Gastrocnemius medialis (tissue), 4 donors: Measurements from ENCODE around the gene LNX2. TPM values are rescaled to one million over a fixed set of nuclear protein-coding genes. Genes with fewer than 3 reads are reported as not detected.

ENCODE experiments used
- ATAC-seq, 2 donors: fragments of 150-250 bp; one replicate each; pipeline ENCODE4 v1.9.1; 2016
- DNase-seq, 2 donors: peaks; one replicate each; pipeline ENCODE4 v3.0.0-alpha.2; 2019
- H3K27ac ChIP-seq, 4 donors: fragments of 200-600 bp; sonication (generic); 1 replicate in 1 of 4; 2 replicates in 3 of 4; pipeline ENCODE4 v1.5.1; 2016 to 2018; ENCODE audit warnings: mild to moderate bottlenecking in 2 of 4, moderate library complexity in 1 of 4
- H3K27me3 ChIP-seq, 3 donors: fragments of 200-600 bp; sonication (generic) in 2 of 3; 1 replicate in 1 of 3; 2 replicates in 2 of 3; pipeline versions ENCODE4 v1.5.1 to v1.6.0; 2016 to 2019; ENCODE audit warnings: mild to moderate bottlenecking in 1 of 3, moderate library complexity in 1 of 3
- H3K36me3 ChIP-seq, 2 donors: fragments of 200-600 bp; sonication (generic) in 1 of 2; one replicate each; pipeline ENCODE4 v1.5.1; 2017 to 2018
- H3K4me1 ChIP-seq, 2 donors: fragments of 200-600 bp; sonication (generic) in 1 of 2; one replicate each; pipeline ENCODE4 v1.5.1; 2016 to 2017; ENCODE audit warnings: mild to moderate bottlenecking in 2 of 2
- H3K4me3 ChIP-seq, 4 donors: fragments of 200-600 bp; sonication (generic) in 3 of 4; 1 replicate in 1 of 4; 2 replicates in 3 of 4; pipeline ENCODE4 v1.5.1; 2016 to 2019; ENCODE audit warnings: mild to moderate bottlenecking in 2 of 4
- H3K9me3 ChIP-seq, 3 donors: fragments of 200-600 bp; sonication (generic) in 2 of 3; 1 replicate in 1 of 3; 2 replicates in 2 of 3; pipeline ENCODE4 v1.5.1; 2016 to 2019
- POLR2A ChIP-seq, 2 donors: fragments of 450-650 bp; IDR thresholded peaks; one replicate each; pipeline ENCODE4 v1.6.1; 2017; ENCODE audit warnings: antibody characterized with exemption in 2 of 2, mild to moderate bottlenecking in 2 of 2, moderate library complexity in 2 of 2
- in situ Hi-C, 4 donors: fragments of 200-750 bp; cut with MboI; loops; one replicate each; pipeline versions ENCODE4 v1.15.0 to v1.8.0; 2017; ENCODE audit warnings: low sequenced_read_pairs in 4 of 4
- intact Hi-C: fragments of 100-400 bp; cut with DNase I; formaldehyde crosslinking; loops from one replicate; pipeline ENCODE4 v1.15.1; 2023; ENCODE audit warnings: low total_unique reads
- total RNA-seq, 4 donors: library from RNA; depleted of rRNA; stranded (reverse); fragments of >200 nt; gene quantifications; one replicate each; pipeline versions ENCODE4 v1.1.0 to v1.2.3, GENCODE V29; 2016
- TF ChIP-seq, protein P1 (sequence below), 5 experiments: fragments of 450-650 bp in 3 of 5; fragments of 200-600 bp in 2 of 5; sonication (generic) in 2 of 5; IDR thresholded peaks in 4 of 5; conservative IDR thresholded peaks in 1 of 5; 1 replicate in 4 of 5; 2 replicates in 1 of 5; pipeline ENCODE4 v1.5.1; 2016 to 2019; ENCODE audit warnings: antibody characterized with exemption in 5 of 5, mild to moderate bottlenecking in 3 of 5, moderate library complexity in 3 of 5

Gene LNX2
- total RNA-seq, 4 donors from 2014 or later: 5.0 to 7.1 (median 6.2) TPM

DNA sequence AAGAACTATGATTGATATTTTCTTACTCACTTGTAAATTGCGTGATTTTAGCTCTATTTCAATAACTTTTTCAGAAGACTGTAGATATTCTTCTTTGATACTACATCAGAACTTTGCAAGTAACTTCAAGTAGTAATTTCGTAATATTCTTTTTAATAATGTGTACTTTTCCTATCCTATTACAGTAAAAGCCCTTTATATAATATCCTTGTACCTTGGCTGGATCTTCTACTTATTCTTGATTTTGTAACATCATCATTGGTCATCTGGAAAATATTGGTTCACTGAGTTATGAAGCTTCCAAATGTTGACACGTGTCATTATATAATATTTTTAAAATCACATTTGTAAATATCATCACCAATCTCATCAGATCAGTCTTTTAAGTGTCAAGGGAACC, 33.7 kb upstream of the LNX2 start:
- Histone ChIP-seq H3K27ac (no peak overlapping the region), H3K36me3 (peaks cover 0 to 25% of the 10 kb centered on the region in 2 donors), H3K27me3 (no peaks in the 10 kb centered on the region), H3K9me3 (no peaks in the 10 kb centered on the region), H3K4me1 (peaks cover 0 to 11% of the 10 kb centered on the region in 2 donors), H3K4me3 (no peak overlapping the region)
- intact Hi-C loops (no loop called here), in situ Hi-C loops (no loop called here)
- ATAC-seq: no peak
- no peak for DNase-seq
- TF ChIP-seq, protein P1, sequence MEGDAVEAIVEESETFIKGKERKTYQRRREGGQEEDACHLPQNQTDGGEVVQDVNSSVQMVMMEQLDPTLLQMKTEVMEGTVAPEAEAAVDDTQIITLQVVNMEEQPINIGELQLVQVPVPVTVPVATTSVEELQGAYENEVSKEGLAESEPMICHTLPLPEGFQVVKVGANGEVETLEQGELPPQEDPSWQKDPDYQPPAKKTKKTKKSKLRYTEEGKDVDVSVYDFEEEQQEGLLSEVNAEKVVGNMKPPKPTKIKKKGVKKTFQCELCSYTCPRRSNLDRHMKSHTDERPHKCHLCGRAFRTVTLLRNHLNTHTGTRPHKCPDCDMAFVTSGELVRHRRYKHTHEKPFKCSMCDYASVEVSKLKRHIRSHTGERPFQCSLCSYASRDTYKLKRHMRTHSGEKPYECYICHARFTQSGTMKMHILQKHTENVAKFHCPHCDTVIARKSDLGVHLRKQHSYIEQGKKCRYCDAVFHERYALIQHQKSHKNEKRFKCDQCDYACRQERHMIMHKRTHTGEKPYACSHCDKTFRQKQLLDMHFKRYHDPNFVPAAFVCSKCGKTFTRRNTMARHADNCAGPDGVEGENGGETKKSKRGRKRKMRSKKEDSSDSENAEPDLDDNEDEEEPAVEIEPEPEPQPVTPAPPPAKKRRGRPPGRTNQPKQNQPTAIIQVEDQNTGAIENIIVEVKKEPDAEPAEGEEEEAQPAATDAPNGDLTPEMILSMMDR (IDR thresholded peaks at IDR 0.05 in 4 of 5, conservative IDR thresholded peaks at IDR 0.05 in 1 of 5): no peak
- TF ChIP-seq POLR2A (IDR thresholded peaks at IDR 0.05): no peak

DNA sequence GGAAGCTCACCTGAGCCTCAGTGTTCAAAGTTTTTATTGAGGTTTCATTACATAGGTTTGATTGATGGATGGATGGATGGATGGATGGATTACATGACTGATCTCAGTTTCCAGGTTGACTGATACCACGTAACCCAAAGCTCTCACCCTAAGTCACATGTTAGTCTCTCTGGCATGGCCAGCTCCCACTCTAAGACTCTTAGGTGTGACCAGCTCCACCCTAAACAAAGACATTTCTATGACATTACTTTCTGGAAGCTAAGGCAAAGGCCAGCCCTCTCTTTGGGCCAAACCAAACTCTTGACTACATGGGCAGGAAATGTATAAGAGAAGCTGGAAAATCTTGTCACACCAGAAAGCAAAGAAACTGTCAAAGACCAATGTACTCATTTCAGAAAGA, 30.0 kb upstream of the LNX2 start:
- intact Hi-C loops: no loop called here

DNA sequence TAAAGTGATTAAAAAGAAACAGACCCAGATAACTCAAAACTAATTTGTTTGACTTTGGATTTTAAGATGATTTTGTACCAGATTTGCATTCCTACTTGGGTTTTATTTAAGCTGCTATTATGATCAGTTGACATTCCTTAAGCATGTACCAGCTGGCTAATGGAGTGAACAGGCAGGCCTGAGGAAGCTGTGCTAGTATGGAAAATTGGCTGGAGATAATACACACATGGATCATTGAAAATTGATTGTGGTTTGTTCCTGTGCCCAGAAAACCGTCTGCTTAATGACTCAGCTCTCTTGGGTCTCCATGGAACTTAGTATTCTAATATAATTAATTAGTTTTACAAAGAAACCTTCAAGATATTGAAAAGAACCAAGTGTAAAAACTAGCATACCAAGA, 24.0 kb upstream of the LNX2 start:
- DNase-seq (no peak), ATAC-seq (no peak)
- TF ChIP-seq POLR2A (IDR thresholded peaks at IDR 0.05): no peak
- TF ChIP-seq, protein P1 (IDR thresholded peaks at IDR 0.05 in 4 of 5, conservative IDR thresholded peaks at IDR 0.05 in 1 of 5): no peak
- Histone ChIP-seq H3K27ac (no peak overlapping the region), H3K36me3 (peaks cover 0 to 11% of the 10 kb centered on the region in 2 donors), H3K27me3 (no peaks in the 10 kb centered on the region), H3K4me3 (no peak overlapping the region), H3K4me1 (peaks cover 25 to 43% of the 10 kb centered on the region in 2 donors), H3K9me3 (no peaks in the 10 kb centered on the region)
- intact Hi-C loops: no loop called here
- in situ Hi-C loops: no loop called here

More for the DNA sequence above, 30.0 kb upstream of the LNX2 start:
- peaks cover 0 to 34% of the 10 kb centered on the region in 2 donors for H3K36me3 ChIP-seq
- in situ Hi-C loops: no loop called here
- ATAC-seq: no peak
- no peak for DNase-seq
- TF ChIP-seq POLR2A (IDR thresholded peaks at IDR 0.05): no peak
- TF ChIP-seq, protein P1 (IDR thresholded peaks at IDR 0.05 in 4 of 5, conservative IDR thresholded peaks at IDR 0.05 in 1 of 5): no peak
- no peaks in the 10 kb centered on the region for H3K27me3 ChIP-seq
- H3K27ac ChIP-seq: no peak overlapping the region
- H3K9me3 ChIP-seq: no peaks in the 10 kb centered on the region
- peaks cover 0 to 11% of the 10 kb centered on the region in 2 donors for H3K4me1 ChIP-seq
- no peak overlapping the region for H3K4me3 ChIP-seq

DNA sequence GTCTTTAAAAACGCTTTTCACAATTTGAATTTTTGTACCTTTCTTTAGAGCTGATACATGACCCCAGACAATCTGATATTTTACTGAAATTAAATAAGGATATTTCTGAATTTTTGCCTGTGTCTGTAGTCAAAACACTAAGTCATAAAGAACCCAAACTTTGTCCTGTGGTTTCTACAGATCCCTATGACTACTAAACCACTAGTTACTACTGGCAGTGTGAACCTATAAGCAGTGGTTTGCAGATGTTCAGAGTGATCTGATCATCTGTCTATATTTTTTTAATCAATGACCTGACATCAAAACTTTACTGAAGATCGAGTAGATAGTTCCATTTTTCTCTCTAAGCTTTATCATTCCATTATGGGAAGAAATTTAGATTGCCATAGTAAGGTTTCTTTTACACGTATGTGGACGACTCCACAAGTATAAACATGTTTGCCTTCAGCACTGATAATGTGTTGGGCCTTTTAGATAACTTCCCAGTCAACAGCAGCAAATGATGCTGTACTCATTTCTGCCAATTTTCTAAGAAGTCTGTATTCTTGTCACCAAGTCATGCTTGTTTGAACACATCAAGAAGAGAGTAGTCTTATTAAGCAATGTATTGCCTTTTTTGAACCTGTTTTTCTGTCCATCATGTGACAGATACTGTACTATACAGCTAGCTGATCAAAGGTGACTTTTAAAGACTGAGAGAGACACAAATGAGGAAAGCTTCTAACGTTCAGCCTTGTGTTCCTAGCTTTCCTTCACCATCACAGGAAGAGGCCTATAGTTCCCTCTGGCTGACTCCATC, 23.2 kb upstream of the LNX2 start:
- Histone ChIP-seq H3K4me1 (peaks cover 30 to 51% of the 10 kb centered on the region in 2 donors), H3K27ac (no peak overlapping the region)
- intact Hi-C loops: no loop called here

More for the DNA sequence above, 23.2 kb upstream of the LNX2 start:
- Histone ChIP-seq H3K9me3 (no peaks in the 10 kb centered on the region), H3K36me3 (peaks cover 0 to 3% of the 10 kb centered on the region in 2 donors), H3K4me3 (no peak overlapping the region), H3K27me3 (no peaks in the 10 kb centered on the region)
- no peak for TF ChIP-seq POLR2A (IDR thresholded peaks at IDR 0.05)
- TF ChIP-seq, protein P1 (IDR thresholded peaks at IDR 0.05 in 4 of 5, conservative IDR thresholded peaks at IDR 0.05 in 1 of 5): no peak
- in situ Hi-C loops: no loop called here
- ATAC-seq (no peak), DNase-seq (no peak)
